Stimulated activated CD8-positive, alpha-beta memory T cell treated with anti-CD3 and anti-CD28 coated beads, Interleukin-12 subunit alpha, Interleukin-12 subunit beta, amount 100 ng/mL, for 4 hours (primary cell): ENCODE results near the gene BEGAIN.

Experiments
- DNase-seq: peaks from one replicate; pipeline ENCODE4 v3.0.0-alpha.2; 2020; ENCODE audit warnings: low read depth

The BEGAIN gene

GRCh38 chr14:100601064-100601463, 13.8 kb upstream of the BEGAIN start:
- DNase-seq = no peak

- no peak for DNase-seq
These were observed 12.8 kb upstream of the BEGAIN start for GRCh38 chr14:100599981-100600380.

DNA sequence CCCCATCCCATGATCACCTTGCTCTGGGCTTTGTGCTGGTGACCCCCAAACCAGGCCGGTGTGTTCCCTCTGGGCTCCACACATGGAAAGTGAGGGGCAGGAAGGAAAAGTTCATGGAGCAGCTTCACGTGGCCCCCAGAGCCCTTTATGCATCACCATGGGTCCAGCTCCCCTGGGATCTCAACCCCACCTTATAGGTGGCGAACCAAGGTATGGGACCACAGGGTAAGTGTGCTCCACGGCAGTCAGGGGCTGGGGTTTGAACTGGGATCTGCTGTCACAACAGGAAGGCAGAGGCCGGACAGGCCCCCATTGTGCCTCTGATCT, 7.4 kb upstream of the BEGAIN start:
- no peak for DNase-seq

DNA sequence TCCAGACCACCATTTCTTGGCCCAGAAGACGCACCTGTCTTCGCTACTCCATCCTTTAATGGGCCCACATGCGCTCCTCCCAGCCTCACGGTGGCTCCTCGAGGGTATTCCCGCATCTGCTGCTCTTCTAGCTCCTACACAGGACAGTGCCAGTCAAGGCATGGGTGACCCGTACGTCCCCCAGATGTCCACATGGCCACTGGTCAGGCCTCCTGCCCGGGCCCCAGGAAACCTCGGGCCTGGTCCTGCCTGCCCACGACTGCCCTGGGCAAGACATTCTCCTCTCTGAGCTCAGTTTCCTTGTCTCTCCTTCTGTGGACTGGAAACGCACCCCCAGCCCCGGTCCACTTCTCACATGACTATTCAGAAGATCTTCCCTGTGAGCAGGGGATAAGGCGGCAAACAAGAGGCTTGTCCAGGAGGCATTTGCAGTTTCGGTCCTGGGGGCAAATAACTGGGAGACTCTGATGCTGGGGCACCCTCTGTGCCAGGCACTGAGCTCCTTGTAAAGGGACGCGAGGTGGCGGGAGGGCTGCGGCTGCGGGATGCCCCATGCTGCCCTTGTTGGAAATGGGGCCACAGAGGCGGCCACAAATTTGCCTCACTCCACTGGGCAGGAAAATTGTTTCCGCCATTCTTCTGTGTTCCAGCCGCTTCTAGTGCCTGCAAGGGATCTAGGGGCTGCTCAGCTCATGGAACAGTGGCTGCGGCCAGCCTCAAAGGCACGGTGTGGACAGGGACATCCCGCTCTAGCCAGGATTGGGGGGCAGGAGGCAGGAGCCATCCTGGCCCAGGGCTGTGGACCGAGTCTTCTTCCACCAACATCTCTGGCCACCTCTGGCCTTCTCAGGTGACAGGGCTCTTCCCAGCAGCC, 6.8 kb upstream of the BEGAIN start:
- DNase-seq = no peak

DNA sequence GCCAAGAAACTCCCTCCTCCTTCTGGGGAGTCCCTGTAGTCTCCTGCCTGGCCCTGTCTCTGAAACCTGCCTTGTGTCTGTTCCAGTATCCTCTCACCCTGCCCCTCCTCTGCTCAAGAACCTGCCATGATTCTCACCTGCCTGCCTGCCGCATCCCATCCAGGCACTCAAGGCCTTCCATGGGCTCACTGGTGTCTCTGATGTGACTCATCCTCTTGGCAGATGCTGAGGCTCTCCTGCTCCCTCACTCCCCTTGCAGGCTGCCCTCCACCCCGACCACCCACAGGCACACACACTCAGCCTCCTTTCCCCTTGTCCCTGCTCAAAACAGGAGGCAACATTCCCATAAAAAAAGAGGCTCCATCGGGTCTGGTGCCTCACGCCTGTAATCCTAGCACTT, 5.8 kb upstream of the BEGAIN start:
- DNase-seq = no peak

DNA sequence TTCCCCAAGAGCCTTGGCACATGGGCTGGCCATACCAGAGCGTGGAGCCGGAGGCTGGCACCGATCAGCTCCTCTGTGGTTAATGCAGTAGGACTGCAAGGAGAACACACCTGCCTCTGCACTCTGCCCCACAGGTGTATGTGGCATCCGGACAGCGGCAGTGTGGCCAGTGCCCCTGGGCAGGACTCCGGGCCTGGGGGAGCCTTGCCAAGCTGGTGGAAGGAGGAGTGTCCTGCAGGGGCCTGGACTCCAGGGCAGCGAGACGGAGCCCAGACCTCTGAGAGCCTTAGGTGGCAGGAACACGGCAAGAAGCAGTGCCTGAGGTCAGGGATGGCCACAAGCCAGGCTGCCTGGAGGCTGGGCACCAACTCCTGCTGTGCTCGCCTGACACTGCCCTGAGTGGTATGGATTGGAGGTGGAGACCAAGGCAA, 5.3 kb upstream of the BEGAIN start:
- no peak for DNase-seq

GRCh38 chr14:100591453-100592371, 4.5 kb upstream of the BEGAIN start:
- DNase-seq = no peak

DNA sequence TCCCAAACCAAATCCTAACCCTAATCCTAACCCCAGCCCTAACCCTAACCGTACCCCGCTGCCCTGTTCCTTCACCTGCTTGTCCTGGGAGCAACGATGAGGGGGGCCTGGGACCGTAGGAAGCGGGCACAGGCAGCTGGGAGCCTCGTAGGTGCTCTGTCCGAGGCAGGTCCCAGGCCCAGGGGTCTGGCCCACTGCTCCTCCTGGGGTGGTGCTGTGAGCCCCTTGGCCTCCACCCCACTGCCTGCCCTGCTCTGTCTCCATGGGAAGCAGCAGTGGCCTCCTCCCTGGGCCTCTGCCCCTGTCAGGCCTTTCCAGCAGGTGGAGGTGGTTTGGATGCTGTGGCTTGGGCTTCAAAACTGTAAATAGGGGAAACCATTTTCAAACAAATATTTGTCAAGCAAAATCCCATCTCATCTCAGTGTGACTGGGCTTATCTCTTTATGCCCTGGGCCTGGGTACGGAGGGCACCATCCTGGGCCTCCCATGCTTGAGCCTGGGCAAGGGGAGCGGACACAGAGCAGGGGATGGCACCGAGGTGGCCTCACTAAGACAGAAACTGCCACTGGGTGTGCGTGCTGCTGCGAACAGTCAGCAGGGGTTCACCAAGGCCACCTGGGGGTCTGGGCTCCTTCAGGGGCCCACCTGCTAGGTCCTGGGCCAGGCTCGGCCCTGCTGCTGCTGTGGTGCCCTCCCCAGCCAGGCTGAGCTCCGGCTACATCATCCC, 3.7 kb upstream of the BEGAIN start:
- no peak for DNase-seq

GRCh38 chr14:100589760-100590469, 2.7 kb upstream of the BEGAIN start:
- DNase-seq = no peak

GRCh38 chr14:100589071-100589759, 2.0 kb upstream of the BEGAIN start:
- no peak for DNase-seq

DNA sequence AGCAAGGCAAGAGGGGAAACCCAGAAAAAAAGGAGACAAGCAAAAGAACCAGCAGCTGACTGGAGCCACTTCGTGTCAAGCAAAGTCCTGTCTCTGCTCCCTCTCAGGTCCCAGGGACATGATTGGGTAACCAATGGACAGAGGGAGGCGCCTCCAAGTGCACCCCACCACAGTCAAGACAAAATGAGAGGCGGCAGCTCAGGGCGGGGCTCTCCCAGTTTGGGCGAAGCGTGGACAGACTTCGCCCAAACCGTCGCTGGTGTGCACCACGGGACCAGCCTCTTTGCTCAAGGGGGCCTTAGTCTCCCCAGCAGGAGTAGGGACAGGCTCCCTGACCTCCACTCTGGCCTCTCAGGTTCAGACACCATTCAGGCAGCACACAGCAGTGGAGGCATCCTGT, 1.5 kb upstream of the BEGAIN start:
- no peak for DNase-seq

DNA sequence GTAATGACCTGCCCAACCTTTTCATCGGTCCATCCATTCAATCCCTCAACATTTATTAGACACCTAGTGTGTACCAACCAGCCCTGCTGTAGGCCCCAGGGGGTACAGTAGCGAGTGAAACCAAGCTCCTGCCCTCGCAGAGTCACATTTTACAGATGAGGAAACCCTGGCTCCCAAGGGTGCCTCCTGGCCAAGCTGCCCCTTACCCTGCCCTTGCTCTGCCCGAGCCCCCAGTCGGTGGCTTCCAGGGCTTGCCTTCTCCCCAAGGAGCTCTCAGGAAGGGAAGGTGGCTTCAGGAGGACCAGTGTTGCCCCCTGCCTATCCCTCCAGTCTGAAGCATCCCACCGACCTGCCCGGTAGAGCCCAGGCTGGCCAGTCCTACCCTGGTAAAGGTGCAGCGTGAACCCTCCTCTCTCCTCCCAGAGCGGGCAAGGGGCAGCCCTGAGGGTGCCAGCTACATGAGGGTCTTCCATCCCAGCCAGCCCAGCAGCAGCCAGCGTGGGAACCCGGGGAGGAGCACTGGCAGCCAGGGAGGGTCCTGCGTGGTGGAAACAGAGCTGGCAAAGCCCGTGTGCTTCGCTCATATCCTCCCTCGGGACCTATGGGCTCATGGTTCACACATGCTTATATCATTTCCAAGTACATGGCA, 670 bp upstream of the BEGAIN start:
- DNase-seq = no peak

DNA sequence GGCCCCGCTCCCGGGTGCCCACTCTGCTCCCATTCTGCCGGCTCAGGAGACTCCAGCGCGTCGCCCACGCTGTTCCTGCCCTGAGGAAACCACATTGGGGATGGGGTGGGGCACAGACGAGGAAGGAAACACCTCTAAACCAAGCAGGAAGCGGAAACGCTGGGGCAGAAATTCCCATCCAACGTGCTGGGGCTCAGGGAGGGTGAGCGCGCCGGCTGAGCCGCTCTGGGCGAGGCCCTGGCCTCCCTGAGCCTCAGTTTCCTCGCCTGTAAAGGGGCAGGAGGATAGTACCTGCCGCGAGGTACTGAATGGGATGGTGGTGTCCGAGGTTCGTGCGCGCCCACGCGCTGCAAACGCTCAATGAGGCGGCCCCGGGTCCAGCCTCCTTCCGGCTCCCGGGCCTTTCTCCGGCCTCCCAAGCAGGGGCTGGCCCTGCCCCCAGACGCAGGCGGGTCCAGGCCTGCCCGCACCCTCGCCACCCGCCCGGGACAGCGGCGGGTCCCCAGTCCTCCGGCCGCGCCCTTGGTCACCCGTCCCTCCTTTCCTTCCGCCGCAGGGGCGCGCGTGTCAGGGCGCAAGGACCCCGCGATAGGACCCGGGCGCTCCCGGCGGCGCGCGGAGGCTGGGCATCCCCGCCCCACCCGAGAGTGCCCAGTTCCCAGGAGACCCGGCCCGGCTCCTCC, 673 bp downstream of the BEGAIN start:
- DNase-seq = no peak

GRCh38 chr14:100586153-100586402, 1.1 kb downstream of the BEGAIN start:
- DNase-seq = no peak

DNA sequence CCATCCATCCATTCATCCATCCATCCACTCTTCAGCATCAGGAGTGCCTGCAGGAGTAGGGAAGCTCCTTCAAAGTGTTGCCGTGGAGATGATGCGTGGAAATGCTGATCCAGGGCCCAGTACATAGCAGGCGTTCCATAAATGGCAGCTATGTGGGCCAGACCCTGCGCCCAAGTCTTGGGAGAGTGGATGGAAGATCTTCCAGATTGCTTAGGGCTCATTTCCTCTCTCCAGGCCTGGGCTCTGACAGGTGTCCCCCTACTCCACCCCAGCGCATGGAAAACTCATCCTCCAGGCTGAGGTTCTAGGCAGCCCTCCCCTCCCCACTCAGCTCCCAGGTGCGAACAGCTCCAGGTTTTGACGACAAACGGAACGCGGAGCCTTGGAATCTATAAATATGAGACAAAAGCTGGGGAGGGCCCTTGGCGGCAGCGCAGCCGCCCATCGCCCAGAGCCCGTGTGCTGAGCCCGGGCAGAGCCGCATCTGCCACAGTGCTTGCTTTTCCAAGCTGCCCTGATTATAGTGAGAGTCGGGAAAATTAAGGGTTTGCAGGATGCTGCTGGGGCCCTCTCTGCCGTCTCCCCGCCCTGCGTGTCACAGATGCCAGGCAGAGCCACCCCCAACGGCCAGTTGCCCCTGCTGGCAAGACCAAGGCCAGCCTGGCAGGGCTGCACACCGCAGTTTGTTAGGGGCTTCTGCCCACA, 1.6 kb downstream of the BEGAIN start:
- no peak for DNase-seq

GRCh38 chr14:100584056-100585031, 2.9 kb downstream of the BEGAIN start:
- DNase-seq = no peak

GRCh38 chr14:100583245-100583644, 4.0 kb downstream of the BEGAIN start:
- no peak for DNase-seq

GRCh38 chr14:100582496-100583165, 4.6 kb downstream of the BEGAIN start:
- no peak for DNase-seq
